HuH-7 (cell line): Measurements from ENCODE around the gene RNF114.
"Not testable (repeated sequence)": the region's sequence is repeated elsewhere in the genome, so short reads cannot be mapped to it uniquely, and the experiment has no call there.

ENCODE experiments used
- DNase-seq: peaks from one replicate; pipeline ENCODE4 v3.0.0; 2011; ENCODE audit warnings: low spot score

The RNF114 gene

GRCh38 chr20:49964964-49965780 is 29.0 kb downstream of the RNF114 start:
- DNase-seq: peak; percentile 89

GRCh38 chr20:49965781-49966305 is 29.6 kb downstream of the RNF114 start:
- no peak for DNase-seq

- DNase-seq: no peak
Measured at GRCh38 chr20:49966861-49967260, 30.7 kb downstream of the RNF114 start.

- DNase-seq: no peak
Measured at GRCh38 chr20:49969234-49969633, 33.0 kb downstream of the RNF114 start.

- DNase-seq: no peak
Measured at GRCh38 chr20:49969946-49970345, 33.7 kb downstream of the RNF114 start.

GRCh38 chr20:49970498-49970897 is 34.3 kb downstream of the RNF114 start:
- DNase-seq: no peak

GRCh38 chr20:49973981-49974380 is 37.8 kb downstream of the RNF114 start:
- DNase-seq: no peak

- DNase-seq: no peak
Measured at GRCh38 chr20:49976542-49976941, 40.3 kb downstream of the RNF114 start.

- not testable (repeated sequence) for DNase-seq
Measured at GRCh38 chr20:49977740-49978139, 41.5 kb downstream of the RNF114 start.

GRCh38 chr20:49978685-49979029 is 42.5 kb downstream of the RNF114 start:
- DNase-seq: no peak

- DNase-seq: peak; percentile 90
Measured at GRCh38 chr20:49979030-49979832, 43.0 kb downstream of the RNF114 start.

GRCh38 chr20:49980140-49981008 is 44.2 kb downstream of the RNF114 start:
- DNase-seq: no peak

- DNase-seq: no peak
Measured at GRCh38 chr20:49981218-49982071, 45.2 kb downstream of the RNF114 start.

- no peak for DNase-seq
Measured at GRCh38 chr20:49982072-49982345, 45.8 kb downstream of the RNF114 start.

GRCh38 chr20:49982346-49983122 is 46.3 kb downstream of the RNF114 start, which contains the start of gene SNAI1:
TSS of gene SNAI1 (plus strand) at chr20:49982980. CDS start at chr20:49983060, 80 bp downstream.
- peak; percentile 98 for DNase-seq

- no peak for DNase-seq
Measured at GRCh38 chr20:49983123-49983847, 47.1 kb downstream of the RNF114 start.

GRCh38 chr20:49983848-49984408 is 47.7 kb downstream of the RNF114 start:
- no peak for DNase-seq

- no peak for DNase-seq
Measured at GRCh38 chr20:49984426-49985153, 48.4 kb downstream of the RNF114 start.

GRCh38 chr20:49985157-49985556 is 49.0 kb downstream of the RNF114 start:
- DNase-seq: no peak
